IMR-90 (cell line): Measurements from ENCODE around the gene SLC44A5. TPM values are rescaled to one million over a fixed set of nuclear protein-coding genes. Genes with fewer than 3 reads are reported as not detected.
"Not testable (repeated sequence)": the region's sequence is repeated elsewhere in the genome, so short reads cannot be mapped to it uniquely, and the experiment has no call there.

ENCODE experiments used
- ATAC-seq: fragments of 200-7000 bp; cut with Tn5 transposase; 2 replicates; pipeline ENCODE4 v1.9.1; 2020; ENCODE audit warnings: low read depth, mild to moderate bottlenecking, moderate library complexity
- BruUV-seq: library from RNA; stranded (reverse); fragments of 400-500 nt; replicated peaks from 2 replicates; lab custom pipeline; 2021; lab: Mats Ljungman, UMichigan
- CTCF ChIA-PET: fragments of 300-600 bp; formaldehyde crosslinking; extraction: SDS; loops from one replicate; lab custom pipeline; 2021; ENCODE audit warnings: antibody characterized with exemption; lab: Yijun Ruan, JAX
- POLR2A ChIA-PET: fragments of 300-600 bp; sonication (Branson Sonifier 250); formaldehyde crosslinking; loops from one replicate; lab custom pipeline; 2022; ENCODE audit warnings: antibody characterized with exemption; ENCODE audit not compliant: unreplicated experiment; lab: Charles Lee
- DNase-seq: peaks from one replicate; pipeline ENCODE4 v3.0.0; 2013
- H2AFZ ChIP-seq: replicated peaks from 2 replicates; pipeline ENCODE3; 2013; ENCODE audit warnings: low read length, mild to moderate bottlenecking; ENCODE audit not compliant: poor library complexity
- H2AK5ac ChIP-seq: 2 replicates; pipeline ENCODE4 v1.6.1; 2013; ENCODE audit warnings: low read depth, low read length, inconsistent platforms
- H2AK9ac ChIP-seq: replicated peaks from 2 replicates; pipeline ENCODE3; 2013; ENCODE audit warnings: mild to moderate bottlenecking, low read depth, low read length, moderate library complexity; ENCODE audit not compliant: poor library complexity
- H2BK120ac ChIP-seq: 2 replicates; pipeline ENCODE4 v1.6.1; 2013; ENCODE audit warnings: low read depth, low read length, inconsistent platforms
- H2BK15ac ChIP-seq: 3 replicates; pipeline ENCODE4 v1.6.1; 2013; ENCODE audit warnings: low read depth, low read length, inconsistent platforms
- H2BK20ac ChIP-seq: 2 replicates; pipeline ENCODE4 v1.6.1; 2013; ENCODE audit warnings: low read depth, mild to moderate bottlenecking, inconsistent platforms, low read length, moderate library complexity
- H2BK5ac ChIP-seq: 2 replicates; pipeline ENCODE4 v1.6.1; 2013; ENCODE audit warnings: mild to moderate bottlenecking, low read depth, low read length, inconsistent platforms; ENCODE audit not compliant: poor library complexity, severe bottlenecking
- H3K14ac ChIP-seq: replicated peaks from 2 replicates; pipeline ENCODE4 v1.6.1; 2013; ENCODE audit warnings: low read depth, low read length, inconsistent platforms
- H3K18ac ChIP-seq: 2 replicates; pipeline ENCODE4 v1.6.1; 2013; ENCODE audit warnings: low read depth, low read length, control low read depth
- H3K23ac ChIP-seq: 2 replicates; pipeline ENCODE4 v1.6.1; 2013; ENCODE audit warnings: low read depth, low read length, inconsistent platforms
- H3K27ac ChIP-seq: 2 replicates; pipeline ENCODE4 v1.5.1; 2013; ENCODE audit warnings: mild to moderate bottlenecking, control low read depth, low read length; ENCODE audit not compliant: insufficient read depth
- H3K27me3 ChIP-seq: 2 replicates; pipeline ENCODE4 v1.6.1; 2013; ENCODE audit warnings: low read length; ENCODE audit not compliant: control insufficient read depth, insufficient read depth
- H3K36me3 ChIP-seq: 2 replicates; pipeline ENCODE4 v1.6.1; 2013; ENCODE audit warnings: low read length, mixed read lengths; ENCODE audit not compliant: control insufficient read depth, insufficient read depth
- H3K4ac ChIP-seq: 2 replicates; pipeline ENCODE4 v1.6.1; 2013; ENCODE audit warnings: low read depth, low read length, inconsistent platforms
- H3K4me1 ChIP-seq: 2 replicates; pipeline ENCODE4 v1.6.1; 2013; ENCODE audit warnings: low read length, mixed read lengths; ENCODE audit not compliant: control insufficient read depth, insufficient read depth
- H3K4me2 ChIP-seq: 2 replicates; pipeline ENCODE4 v1.6.1; 2013; ENCODE audit warnings: low read depth, mild to moderate bottlenecking, control low read depth, low read length, moderate library complexity
- H3K4me3 ChIP-seq: 2 replicates; pipeline ENCODE4 v1.5.1; 2013; ENCODE audit warnings: low read depth, mild to moderate bottlenecking, control low read depth, low read length, moderate library complexity; ENCODE audit not compliant: insufficient read depth
- H3K56ac ChIP-seq: 2 replicates; pipeline ENCODE4 v1.6.1; 2013; ENCODE audit warnings: low read length, inconsistent platforms; ENCODE audit not compliant: insufficient read depth; ENCODE audit errors: extremely low read depth
- H3K79me1 ChIP-seq, 2 experiments: 2 replicates each; pipeline ENCODE4 v1.6.1; 2013; ENCODE audit warnings: low read length in 2 of 2, inconsistent platforms in 1 of 2, low read depth in 1 of 2
- H3K9ac ChIP-seq: 2 replicates; pipeline ENCODE4 v1.6.1; 2013; ENCODE audit warnings: low read depth, low read length, control low read depth
- H3K9me1 ChIP-seq: 2 replicates; pipeline ENCODE4 v1.6.1; 2013; ENCODE audit warnings: low read length, inconsistent platforms; ENCODE audit not compliant: insufficient read depth
- H3K9me3 ChIP-seq: 2 replicates; pipeline ENCODE4 v1.6.1; 2013; ENCODE audit warnings: low read length; ENCODE audit not compliant: control insufficient read depth, insufficient read depth
- H4K20me1 ChIP-seq: 2 replicates; pipeline ENCODE4 v1.6.1; 2013; ENCODE audit warnings: low read length, inconsistent platforms; ENCODE audit not compliant: insufficient read depth
- H4K5ac ChIP-seq: 2 replicates; pipeline ENCODE4 v1.6.1; 2013; ENCODE audit warnings: mild to moderate bottlenecking, low read depth, low read length, control low read depth
- H4K8ac ChIP-seq, 2 experiments: 2 replicates each; pipeline ENCODE4 v1.6.1; 2013; ENCODE audit warnings: low read depth in 2 of 2, low read length in 2 of 2, control low read depth in 1 of 2, inconsistent platforms in 1 of 2
- H4K91ac ChIP-seq: 2 replicates; pipeline ENCODE4 v1.6.1; 2013; ENCODE audit warnings: low read depth, low read length, inconsistent platforms; ENCODE audit not compliant: insufficient read depth
- WGBS, 2 experiments: methylation state at CpG; one replicate each; pipeline versions ENCODE4 v1.1.5 to v1.1.7; 2013; ENCODE audit warnings: missing lambda C conversion rate in 2 of 2; ENCODE audit not compliant: insufficient read length in 1 of 2; ENCODE audit errors: extremely low coverage in 2 of 2; 5-methylcytosine and 5-hydroxymethylcytosine counted together
- dilution Hi-C: fragments of 300-500 bp; cut with HindIII; formaldehyde crosslinking; loops from one replicate; pipeline ENCODE4 v1.14.3; 2018; ENCODE audit warnings: low sequenced_read_pairs; ENCODE audit not compliant: unreplicated experiment
- in situ Hi-C: fragments of 300-500 bp; cut with MboI; formaldehyde crosslinking; loops from 3 replicates; pipeline ENCODE4 v1.14.3; 2019; ENCODE audit warnings: low sequenced_read_pairs, inconsistent platforms, mixed read lengths
- intact Hi-C: fragments of 100-400 bp; cut with micrococcal nuclease; formaldehyde crosslinking; loops from 2 replicates; pipeline ENCODE4 v1.10.0; 2022
- polyA plus RNA-seq, 3 experiments: library from polyadenylated mRNA; depleted of rRNA; stranded (reverse); fragments of >200 nt; gene quantifications; 2 replicates each; pipeline ENCODE4 v1.2.3, GENCODE V29; 2012; ENCODE audit warnings: low replicate concordance in 1 of 3
- total RNA-seq: library from RNA; depleted of rRNA; stranded (reverse); fragments of >200 nt; gene quantifications from 2 replicates; pipeline ENCODE4 v1.2.3, GENCODE V29; 2012

SLC44A5 gene
- total and polyA plus RNA-seq, 2 of the 4 experiments (the other 2 are of a cell fraction): under 0.01 TPM; not detected in 1

- H2BK20ac ChIP-seq, in situ Hi-C loops, H3K4me1 ChIP-seq, H3K14ac ChIP-seq, H2BK5ac ChIP-seq, H2AK9ac ChIP-seq, H3K18ac ChIP-seq, H3K27ac ChIP-seq, POLR2A ChIA-PET, H4K91ac ChIP-seq, CTCF ChIA-PET, H2BK15ac ChIP-seq, H4K20me1 ChIP-seq, H3K4ac ChIP-seq, H3K4me3 ChIP-seq, H2AFZ ChIP-seq, H3K36me3 ChIP-seq, H4K5ac ChIP-seq, H2BK120ac ChIP-seq, H3K9ac ChIP-seq, BruUV-seq, DNase-seq, ATAC-seq, H3K9me1 ChIP-seq, H3K23ac ChIP-seq, dilution Hi-C loops, H2AK5ac ChIP-seq, H3K27me3 ChIP-seq, H3K4me2 ChIP-seq, H3K56ac ChIP-seq, H4K8ac ChIP-seq, H3K79me1 ChIP-seq, intact Hi-C loops: not testable (repeated sequence)
- H3K9me3 ChIP-seq: peaks cover 13% of the 10 kb centered on the region; the same call in 1 of the 2 replicates
- no CpG with 5 or more reads among the region's 25 CpGs for WGBS, 2 experiments
Observed at GRCh38 chr1:75375476-75376447, 235.2 kb downstream of the SLC44A5 start.
